ENCODE results near the gene ST7.

Gene ST7

DNA sequence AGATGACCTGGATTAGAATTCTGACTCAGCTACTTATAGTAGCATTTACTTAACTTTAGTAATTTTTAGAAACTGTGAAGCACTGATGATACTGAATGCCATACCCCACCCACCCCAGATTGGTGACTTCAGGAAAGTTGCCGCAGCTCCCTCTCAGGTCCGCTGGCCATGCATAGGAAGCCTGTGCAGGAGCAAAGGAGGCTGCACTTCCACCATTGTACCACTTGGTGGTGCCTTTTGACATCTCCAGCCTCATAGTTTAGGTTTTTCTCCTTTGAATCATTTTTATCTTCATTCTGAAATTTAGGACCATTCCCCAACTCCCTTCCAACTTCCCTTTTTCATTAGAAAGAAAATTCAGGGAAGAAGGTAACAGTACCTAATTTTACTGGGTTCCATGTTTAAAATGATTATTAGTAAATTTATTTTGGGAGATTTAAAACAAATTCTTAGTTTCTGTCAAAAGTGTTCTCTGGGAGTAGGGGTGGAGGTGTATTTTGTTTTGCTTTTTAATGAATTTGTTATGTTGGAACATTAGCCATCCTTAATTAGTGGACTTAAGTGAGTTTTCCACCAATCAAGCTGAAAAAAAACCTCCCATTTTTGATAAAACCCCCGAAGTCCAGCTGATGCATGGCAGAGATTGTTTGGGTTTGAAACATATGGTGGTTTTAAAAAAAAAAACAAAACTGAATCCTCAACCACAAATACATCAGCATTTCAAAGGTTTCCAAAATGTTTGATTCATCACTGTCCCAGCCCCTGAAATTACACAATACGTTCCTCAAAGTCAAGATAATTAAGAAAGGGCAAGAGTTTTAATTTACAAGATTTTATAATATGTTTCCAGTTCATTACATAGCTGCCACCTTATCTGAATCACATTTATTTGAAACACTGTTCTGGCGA is 259.9 kb downstream of the ST7 start:
- TF ChIP-seq CTCF (IDR thresholded peaks at IDR 0.05) = peak; percentile 69 to 88
- H3K27ac ChIP-seq = no peak overlapping the region
- peak in 1 of 2 donors; percentile 57 for DNase-seq
- intact Hi-C loops (cut with DNase I; ENCODE audit: low total_unique reads) = no loop called here
- H3K9me3 ChIP-seq = no peaks in the 10 kb centered on the region
- H3K4me3 ChIP-seq = no peak overlapping the region
- H3K27me3 ChIP-seq = no peaks in the 10 kb centered on the region
- H3K36me3 ChIP-seq = peaks cover 11 to 17% (median 13%) of the 10 kb centered on the region in 3 donors
- peaks cover 0 to 4% (median 0%) of the 10 kb centered on the region in 4 donors for H3K4me1 ChIP-seq

DNA sequence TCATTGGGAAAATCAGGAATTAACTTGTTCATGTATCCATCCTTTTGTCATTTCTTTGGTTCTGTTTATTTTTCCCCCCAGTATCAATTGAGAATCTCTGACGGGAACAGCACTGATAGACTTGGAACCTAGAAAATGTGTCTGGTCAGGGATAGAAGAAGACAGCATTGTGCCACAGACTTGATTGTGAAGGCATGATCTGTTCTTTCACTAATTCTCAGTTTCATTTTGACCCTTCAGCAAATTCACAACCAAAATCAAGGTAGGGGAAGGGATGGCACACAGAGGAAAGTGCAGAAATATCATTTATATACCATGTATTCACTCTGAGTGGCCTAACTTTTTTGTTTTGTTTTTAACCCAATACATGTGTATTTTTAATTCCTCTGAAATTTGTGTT is 262.7 kb downstream of the ST7 start:
- peaks cover 0 to 4% (median 0%) of the 10 kb centered on the region in 4 donors for H3K4me1 ChIP-seq
- intact Hi-C loops (cut with DNase I; ENCODE audit: low total_unique reads) = no loop called here
- H3K4me3 ChIP-seq = no peak overlapping the region
- peaks cover 11 to 22% (median 21%) of the 10 kb centered on the region in 3 donors for H3K36me3 ChIP-seq
- no peak for TF ChIP-seq CTCF (IDR thresholded peaks at IDR 0.05)
- no peaks in the 10 kb centered on the region for H3K9me3 ChIP-seq
- no peak overlapping the region for H3K27ac ChIP-seq
- no peak for DNase-seq
- H3K27me3 ChIP-seq = no peaks in the 10 kb centered on the region

GRCh38 chr7:117216436-117217069 is 263.3 kb downstream of the ST7 start:
- intact Hi-C loops (cut with DNase I; ENCODE audit: low total_unique reads) = no loop called here
- peaks cover 12 to 25% (median 23%) of the 10 kb centered on the region in 3 donors for H3K36me3 ChIP-seq
- H3K4me3 ChIP-seq = no peak overlapping the region
- DNase-seq = no peak
- H3K27ac ChIP-seq = no peak overlapping the region
- H3K27me3 ChIP-seq = no peaks in the 10 kb centered on the region
- peaks cover 0 to 4% (median 0%) of the 10 kb centered on the region in 4 donors for H3K4me1 ChIP-seq
- no peak for TF ChIP-seq CTCF (IDR thresholded peaks at IDR 0.05)
- H3K9me3 ChIP-seq = no peaks in the 10 kb centered on the region

- TF ChIP-seq CTCF (IDR thresholded peaks at IDR 0.05) = no peak
- Histone ChIP-seq H3K27ac (no peak overlapping the region), H3K9me3 (no peaks in the 10 kb centered on the region), H3K4me3 (no peak overlapping the region), H3K4me1 (peaks cover 0 to 4% (median 0%) of the 10 kb centered on the region in 4 donors), H3K36me3 (peaks cover 19 to 33% (median 31%) of the 10 kb centered on the region in 3 donors), H3K27me3 (no peaks in the 10 kb centered on the region)
- DNase-seq = no peak
- intact Hi-C loops (cut with DNase I; ENCODE audit: low total_unique reads) = no loop called here
Observed at GRCh38 chr7:117217106-117218035, 264.1 kb downstream of the ST7 start.

DNA sequence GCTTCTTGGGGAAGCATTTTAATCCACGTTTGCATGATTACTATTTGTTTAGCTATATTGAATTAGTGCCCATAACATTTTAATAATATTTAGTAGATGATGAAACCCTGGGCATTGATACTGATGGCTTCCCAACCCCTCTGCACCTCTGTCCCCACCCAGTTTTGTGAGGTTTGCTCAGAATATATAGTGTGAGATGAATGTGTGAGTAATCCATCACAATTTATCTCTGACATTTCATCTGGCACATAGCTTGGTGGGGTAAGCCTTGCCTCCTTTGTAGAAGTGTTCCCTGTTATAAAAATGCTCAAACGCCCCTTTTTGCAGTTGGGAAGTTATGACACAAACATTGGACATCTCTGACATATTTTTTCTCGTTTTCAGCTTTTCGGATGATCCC is 265.4 kb downstream of the ST7 start:
- peaks cover 0 to 4% (median 0%) of the 10 kb centered on the region in 4 donors for H3K4me1 ChIP-seq
- H3K4me3 ChIP-seq = no peak overlapping the region
- H3K9me3 ChIP-seq = no peaks in the 10 kb centered on the region
- H3K27me3 ChIP-seq = no peaks in the 10 kb centered on the region
- DNase-seq = no peak
- TF ChIP-seq CTCF (IDR thresholded peaks at IDR 0.05) = no peak
- peaks cover 29 to 46% (median 44%) of the 10 kb centered on the region in 3 donors for H3K36me3 ChIP-seq
- no peak overlapping the region for H3K27ac ChIP-seq
- intact Hi-C loops (cut with DNase I; ENCODE audit: low total_unique reads) = no loop called here

Measured in tibial artery (tissue), 4 donors.